GM23338 (cell line): Measurements from ENCODE around the gene SLC25A39. TPM values are rescaled to one million over a fixed set of nuclear protein-coding genes. Genes with fewer than 3 reads are reported as not detected.

Experiments
- ATAC-seq: fragments of 200-7000 bp; cut with Tn5 transposase; 3 replicates; pipeline ENCODE4 v1.9.1; 2020
- DNase-seq: peaks from one replicate; pipeline ENCODE4 v3.0.0-alpha.2; 2015; ENCODE audit warnings: low spot score
- H2AFZ ChIP-seq: fragments of 200-600 bp; sonication (generic); 2 replicates; pipeline ENCODE4 v1.8.0; 2016; ENCODE audit warnings: antibody characterized with exemption, mild to moderate bottlenecking, moderate library complexity
- H3F3A ChIP-seq: fragments of 200-600 bp; sonication (generic); replicated peaks from 2 replicates; pipeline ENCODE4 v1.8.0; 2017; ENCODE audit warnings: antibody characterized with exemption, mixed run types, low read depth
- H3K27ac ChIP-seq: fragments of 200-600 bp; sonication (generic); 2 replicates; pipeline ENCODE4 v1.6.1; 2016; ENCODE audit warnings: low read depth
- H3K27me3 ChIP-seq: fragments of 200-600 bp; sonication (generic); 2 replicates; pipeline ENCODE4 v1.8.0; 2016; ENCODE audit warnings: mild to moderate bottlenecking, mixed run types, moderate library complexity; ENCODE audit not compliant: insufficient read depth
- H3K36me3 ChIP-seq: fragments of 200-600 bp; sonication (generic); 2 replicates; pipeline ENCODE4 v1.8.0; 2016; ENCODE audit warnings: mild to moderate bottlenecking; ENCODE audit not compliant: insufficient read depth
- H3K4me1 ChIP-seq: fragments of 200-600 bp; sonication (generic); 2 replicates; pipeline ENCODE4 v1.8.0; 2016; ENCODE audit warnings: mild to moderate bottlenecking, moderate library complexity; ENCODE audit not compliant: insufficient read depth
- H3K4me2 ChIP-seq: fragments of 200-600 bp; sonication (generic); 2 replicates; pipeline ENCODE4 v1.7.1; 2017; ENCODE audit warnings: mixed run types
- H3K4me3 ChIP-seq: fragments of 200-600 bp; sonication (generic); 2 replicates; pipeline ENCODE4 v1.6.1; 2016; ENCODE audit warnings: mixed run types
- H3K79me2 ChIP-seq: fragments of 200-600 bp; sonication (generic); replicated peaks from 2 replicates; pipeline ENCODE4 v1.8.0; 2017; ENCODE audit warnings: mild to moderate bottlenecking; ENCODE audit not compliant: insufficient read depth
- H3K9me2 ChIP-seq: fragments of 200-600 bp; sonication (generic); 2 replicates; pipeline ENCODE4 v1.8.0; 2017; ENCODE audit not compliant: insufficient read depth
- H4K20me1 ChIP-seq: fragments of 200-600 bp; sonication (generic); replicated peaks from 2 replicates; pipeline ENCODE4 v1.8.0; 2017; ENCODE audit warnings: mild to moderate bottlenecking; ENCODE audit not compliant: insufficient read depth
- H3K27ac Mint-ChIP-seq: 2 replicates; pipeline ENCODE4 v1.8.0; 2020; ENCODE audit warnings: inconsistent platforms, mild to moderate bottlenecking, moderate library complexity, mixed read lengths
- H3K27me3 Mint-ChIP-seq: 3 replicates; pipeline ENCODE4 v1.8.0; 2022; ENCODE audit warnings: low read depth, mild to moderate bottlenecking, moderate library complexity, mixed read lengths, inconsistent platforms; ENCODE audit not compliant: insufficient read depth, poor library complexity
- H3K36me3 Mint-ChIP-seq: 3 replicates; pipeline ENCODE4 v1.8.0; 2021; ENCODE audit warnings: low read depth, mild to moderate bottlenecking, inconsistent platforms, moderate library complexity, mixed read lengths
- H3K4me1 Mint-ChIP-seq: 3 replicates; pipeline ENCODE4 v1.8.0; 2020; ENCODE audit warnings: mild to moderate bottlenecking, inconsistent platforms, mixed read lengths
- H3K4me3 Mint-ChIP-seq: 3 replicates; pipeline ENCODE4 v1.8.0; 2021; ENCODE audit warnings: moderate library complexity, mild to moderate bottlenecking, inconsistent platforms, mixed read lengths
- H3K9me3 Mint-ChIP-seq: 3 replicates; pipeline ENCODE4 v1.8.0; 2020; ENCODE audit warnings: moderate library complexity, mild to moderate bottlenecking, inconsistent platforms, mixed read lengths
- CREB1 ChIP-seq: fragments of 250-450 bp; sonication (Bioruptor Pico); IDR thresholded peaks from 2 replicates; pipeline ENCODE4 v1.5.0; 2020; ENCODE audit warnings: low read depth, mild to moderate bottlenecking, moderate library complexity
- CTCF ChIP-seq, 2 experiments: fragments of 200-600 bp in 1 of 2; sonication (generic) in 1 of 2; conservative IDR thresholded peaks; 2 replicates each; pipeline versions ENCODE4 v1.5.1 to v1.6.1; 2016 to 2017; ENCODE audit warnings: antibody characterized with exemption in 2 of 2, low read depth in 2 of 2, mild to moderate bottlenecking in 2 of 2, moderate library complexity in 1 of 2
- ETS1 ChIP-seq: IDR thresholded peaks from 2 replicates; pipeline ENCODE4 v1.6.1; 2016; ENCODE audit warnings: antibody characterized with exemption
- EZH2 ChIP-seq: fragments of 200-600 bp; sonication (generic); IDR thresholded peaks from one replicate; pipeline ENCODE4 v1.8.0; 2017; ENCODE audit warnings: antibody characterized with exemption, mild to moderate bottlenecking, low read depth; ENCODE audit not compliant: unreplicated experiment
- EZH2phosphoT487 ChIP-seq: fragments of 200-600 bp; sonication (generic); IDR thresholded peaks from one replicate; pipeline ENCODE4 v1.8.1; 2018; ENCODE audit warnings: antibody characterized with exemption; ENCODE audit not compliant: unreplicated experiment
- JUNB ChIP-seq: IDR thresholded peaks from one replicate; pipeline ENCODE4 v1.6.1; 2016; ENCODE audit warnings: antibody characterized with exemption; ENCODE audit not compliant: unreplicated experiment
- NANOG ChIP-seq: IDR thresholded peaks from 2 replicates; pipeline ENCODE4 v1.6.1; 2016; ENCODE audit warnings: antibody characterized with exemption, borderline replicate concordance
- POLR2AphosphoS5 ChIP-seq: IDR thresholded peaks from 2 replicates; pipeline ENCODE4 v1.6.1; 2016; ENCODE audit warnings: antibody characterized with exemption, low read depth
- REST ChIP-seq: IDR thresholded peaks from one replicate; pipeline ENCODE4 v1.6.1; 2018; ENCODE audit warnings: antibody characterized with exemption; ENCODE audit not compliant: unreplicated experiment
- STAT1 ChIP-seq: IDR thresholded peaks from one replicate; pipeline ENCODE4 v1.6.1; 2016; ENCODE audit warnings: antibody characterized with exemption; ENCODE audit not compliant: unreplicated experiment
- ZNF114 ChIP-seq: fragments of 250-450 bp; sonication (Bioruptor Pico); IDR thresholded peaks from 2 replicates; pipeline ENCODE4 v1.5.0; 2020; ENCODE audit warnings: mild to moderate bottlenecking, moderate library complexity
- ZNF331 ChIP-seq: fragments of 250-450 bp; sonication (Bioruptor Pico); IDR thresholded peaks from 2 replicates; pipeline ENCODE4 v1.5.0; 2020; ENCODE audit warnings: low read depth, mild to moderate bottlenecking, moderate library complexity
- ZNF462 ChIP-seq: fragments of 250-450 bp; sonication (Bioruptor Pico); IDR thresholded peaks from 2 replicates; pipeline ENCODE4 v1.5.0; 2020; ENCODE audit warnings: mild to moderate bottlenecking, moderate library complexity
- polyA plus RNA-seq: library from polyadenylated mRNA; unstranded; fragments of >200 nt; fragmentation: Nextera tagmentation; extraction: Ambion mirVana; gene quantifications from 2 replicates; pipeline ENCODE4 v1.2.1, GENCODE V29; 2016
- total RNA-seq: library from RNA; depleted of rRNA; stranded (reverse); fragments of >200 nt; shearing (Covaris generic); gene quantifications from 2 replicates; pipeline ENCODE4 v1.2.3, GENCODE V29; 2014

Gene SLC25A39
- total and polyA plus RNA-seq, 2 experiments from 2014 or later, result 184 to 202 TPM

GRCh38 chr17:44284024-44284400, 40.6 kb downstream of the SLC25A39 start:
- Mint-ChIP-seq H3K4me1 (peaks cover 18% of the 10 kb centered on the region), H3K27ac (no peak overlapping the region), H3K9me3 (no peaks in the 10 kb centered on the region), H3K36me3 (no peaks in the 10 kb centered on the region), H3K27me3 (peaks cover 15% of the 10 kb centered on the region), H3K4me3 (no peak overlapping the region)
- Histone ChIP-seq H3K27me3 (no peaks in the 10 kb centered on the region), H3K4me1 (peaks cover 13% of the 10 kb centered on the region), H3K4me3 (no peak overlapping the region), H3K79me2 (no peaks in the 10 kb centered on the region), H2AFZ (no peak overlapping the region), H3K9me2 (no peaks in the 10 kb centered on the region), H3K4me2 (no peak overlapping the region), H4K20me1 (no peaks in the 10 kb centered on the region), H3F3A (no peaks in the 10 kb centered on the region), H3K27ac (no peak overlapping the region), H3K36me3 (no peaks in the 10 kb centered on the region)
- no peak for ATAC-seq
- no peak for DNase-seq
- TF ChIP-seq ETS1, result no peak
- TF ChIP-seq POLR2AphosphoS5, result no peak
- TF ChIP-seq ZNF331 (CRISPR knock-in tag), result no peak
- no peak for TF ChIP-seq CREB1 (CRISPR knock-in tag)
- TF ChIP-seq NANOG, result no peak
- TF ChIP-seq ZNF114 (CRISPR knock-in tag), result no peak
- TF ChIP-seq STAT1, result no peak
- TF ChIP-seq ZNF462 (CRISPR knock-in tag), result no peak
- no peak for TF ChIP-seq EZH2phosphoT487
- TF ChIP-seq EZH2, result no peak
- TF ChIP-seq REST, result no peak
- no peak for TF ChIP-seq CTCF (conservative IDR thresholded peaks at IDR 0.05; ENCODE audit: low read depth in 2 of 2)
- no peak for TF ChIP-seq JUNB
